HG03060 (cell line): ENCODE results near the gene QTRT2.

ENCODE experiments used
- ATAC-seq: cut with Tn5 transposase; IDR thresholded peaks from one replicate; pipeline ENCODE4 v1.9.1; 2021; ENCODE audit warnings: low read depth, moderate number of reproducible peaks; ENCODE audit not compliant: unreplicated experiment

Gene QTRT2

DNA sequence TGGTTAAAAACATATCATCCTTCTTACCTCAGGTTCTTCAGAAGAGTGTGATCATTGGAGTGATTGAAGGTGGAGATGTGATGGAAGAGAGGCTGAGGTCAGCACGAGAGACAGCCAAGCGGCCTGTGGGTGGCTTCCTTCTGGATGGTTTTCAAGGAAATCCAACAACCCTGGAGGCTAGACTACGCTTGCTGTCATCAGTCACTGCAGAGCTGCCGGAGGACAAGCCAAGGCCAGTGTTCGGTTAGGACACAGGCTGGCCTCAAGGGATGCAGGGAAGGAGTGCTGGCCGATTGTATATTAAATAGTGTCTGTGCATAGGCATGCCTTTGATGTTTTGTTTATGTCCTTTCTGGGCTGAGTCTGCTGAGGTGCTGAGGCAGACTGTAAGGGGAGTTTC lies 20.2 kb downstream of the QTRT2 start:
- ATAC-seq = no peak

DNA sequence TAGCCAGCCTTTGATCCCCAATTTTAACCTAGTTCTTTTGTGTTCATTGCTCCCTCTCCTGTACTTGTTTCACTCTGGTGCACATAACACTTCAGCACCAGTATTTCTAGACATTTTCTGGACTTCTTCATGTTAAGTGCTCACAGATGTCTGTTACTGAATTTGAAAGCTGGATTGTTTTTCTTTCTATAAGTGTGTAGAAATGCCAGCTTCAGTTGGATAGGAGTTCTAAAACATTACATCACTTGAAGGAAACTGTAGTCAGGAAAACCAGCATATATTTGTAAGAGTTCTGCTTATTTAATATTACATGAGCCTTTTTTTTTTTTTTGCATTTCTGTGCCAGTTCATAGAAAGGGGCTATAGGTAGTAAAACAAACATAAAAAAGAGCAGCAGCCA lies 21.6 kb downstream of the QTRT2 start:
- ATAC-seq = no peak

DNA sequence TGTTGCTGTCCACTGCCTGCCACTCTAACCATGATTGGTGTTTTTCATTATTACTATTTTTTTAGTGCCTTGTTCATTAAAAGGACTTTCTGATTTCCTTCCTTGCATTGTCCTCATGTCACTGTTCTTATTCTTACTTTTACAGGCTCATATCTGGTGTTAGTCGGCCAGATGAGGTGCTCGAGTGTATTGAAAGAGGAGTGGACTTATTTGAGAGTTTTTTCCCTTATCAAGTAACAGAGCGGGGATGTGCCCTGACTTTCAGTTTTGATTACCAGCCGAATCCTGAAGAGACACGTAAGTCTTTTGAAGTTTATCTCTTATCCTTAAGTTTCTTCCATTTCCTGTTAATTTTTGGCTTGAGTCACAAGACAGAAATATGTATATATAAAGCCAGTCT lies 23.2 kb downstream of the QTRT2 start:
- no peak for ATAC-seq

DNA sequence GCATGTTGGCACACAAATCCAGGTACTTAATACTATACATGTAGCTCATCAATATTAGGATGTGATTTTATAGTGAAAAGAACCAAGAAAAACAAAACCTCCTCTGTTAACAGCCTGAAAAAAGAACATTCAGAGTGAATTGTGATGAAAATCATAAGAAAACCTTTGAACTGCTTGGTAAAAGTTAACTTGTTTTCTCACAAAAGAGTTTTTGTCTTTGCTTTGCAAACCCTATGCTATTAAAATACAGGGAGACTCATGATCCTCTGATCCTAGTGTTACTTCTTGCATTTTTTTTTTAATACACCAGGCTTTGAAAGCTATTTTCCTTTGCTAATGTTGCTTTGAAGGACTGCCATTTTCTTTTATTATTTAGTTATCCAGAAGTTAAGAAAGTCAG lies 23.7 kb downstream of the QTRT2 start:
- ATAC-seq = no peak

DNA sequence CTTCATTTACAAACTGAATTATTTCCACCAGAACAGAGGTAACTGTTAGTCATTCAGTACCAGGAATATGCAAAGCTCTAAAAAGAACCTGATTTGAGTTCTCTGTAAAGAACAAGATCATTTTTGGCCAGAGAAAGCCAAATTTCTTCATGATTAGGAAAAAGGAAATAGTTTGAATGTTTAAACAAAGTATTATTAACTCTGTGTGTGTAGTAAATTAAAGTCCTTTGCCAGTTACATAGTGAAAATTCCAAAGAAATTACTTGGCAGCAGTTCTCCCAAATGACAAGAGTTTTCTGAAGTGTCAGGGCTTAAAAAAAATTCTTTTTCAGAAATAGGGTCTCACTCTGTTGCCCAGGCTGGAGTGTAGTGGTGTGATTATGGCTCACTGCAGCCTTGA lies 24.5 kb downstream of the QTRT2 start:
- ATAC-seq = no peak

DNA sequence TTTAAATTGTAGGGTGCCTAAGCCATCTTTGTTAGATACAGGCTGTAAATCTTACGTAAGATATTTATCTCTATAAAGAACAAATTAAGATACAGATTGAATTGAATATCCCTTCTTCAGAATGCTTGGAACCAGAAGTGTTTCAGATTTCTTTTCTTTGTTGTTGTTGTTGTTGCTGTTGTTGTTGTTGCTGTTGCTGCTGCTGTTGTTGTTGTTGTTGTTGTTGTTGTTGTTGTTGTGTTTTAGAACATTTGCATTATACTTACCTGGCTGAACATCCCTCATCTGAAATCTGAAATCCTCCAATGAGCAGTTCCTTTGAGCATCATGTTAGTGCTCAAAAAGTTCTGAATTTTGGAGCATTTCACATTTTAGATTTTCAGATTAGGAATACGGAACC lies 26.6 kb downstream of the QTRT2 start:
- no peak for ATAC-seq

DNA sequence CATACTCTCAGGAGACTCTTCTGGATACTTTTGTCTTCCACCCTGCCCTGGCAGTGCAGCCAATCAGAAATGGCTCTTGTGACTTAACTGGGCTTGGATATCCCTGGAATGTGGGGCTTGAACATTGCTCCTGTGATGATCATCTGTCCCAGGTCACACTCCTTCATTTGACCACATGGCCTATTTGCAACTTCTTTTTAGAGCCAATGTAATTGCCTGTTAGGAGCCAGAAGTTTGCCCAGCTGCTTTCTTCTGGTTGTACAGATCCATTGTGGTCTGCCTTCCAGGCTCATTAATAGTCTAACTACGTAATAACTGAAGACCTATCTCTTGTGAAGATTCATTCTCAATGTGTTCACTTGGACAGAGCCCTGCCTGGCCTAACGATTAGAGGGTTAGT lies 29.8 kb downstream of the QTRT2 start:
- no peak for ATAC-seq

DNA sequence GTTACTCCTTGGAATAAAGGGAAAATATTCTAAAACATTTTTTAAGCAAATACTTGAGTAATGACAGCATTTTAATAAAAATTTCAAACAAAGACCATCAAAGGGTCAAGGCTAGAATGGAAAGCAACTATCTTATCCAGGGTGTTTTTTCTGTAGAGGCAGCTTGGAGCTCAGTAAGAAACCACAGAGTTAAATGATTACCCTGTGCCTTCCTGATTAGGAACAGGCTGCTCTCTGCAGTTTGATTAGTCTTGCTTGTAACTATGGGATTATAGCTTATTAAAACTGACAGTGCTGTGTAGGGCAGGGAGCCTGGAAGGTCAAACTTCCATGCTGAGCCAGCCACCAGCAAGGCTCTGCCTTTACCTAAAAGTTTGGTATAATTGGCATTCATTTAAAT lies 33.1 kb downstream of the QTRT2 start:
- ATAC-seq = no peak

DNA sequence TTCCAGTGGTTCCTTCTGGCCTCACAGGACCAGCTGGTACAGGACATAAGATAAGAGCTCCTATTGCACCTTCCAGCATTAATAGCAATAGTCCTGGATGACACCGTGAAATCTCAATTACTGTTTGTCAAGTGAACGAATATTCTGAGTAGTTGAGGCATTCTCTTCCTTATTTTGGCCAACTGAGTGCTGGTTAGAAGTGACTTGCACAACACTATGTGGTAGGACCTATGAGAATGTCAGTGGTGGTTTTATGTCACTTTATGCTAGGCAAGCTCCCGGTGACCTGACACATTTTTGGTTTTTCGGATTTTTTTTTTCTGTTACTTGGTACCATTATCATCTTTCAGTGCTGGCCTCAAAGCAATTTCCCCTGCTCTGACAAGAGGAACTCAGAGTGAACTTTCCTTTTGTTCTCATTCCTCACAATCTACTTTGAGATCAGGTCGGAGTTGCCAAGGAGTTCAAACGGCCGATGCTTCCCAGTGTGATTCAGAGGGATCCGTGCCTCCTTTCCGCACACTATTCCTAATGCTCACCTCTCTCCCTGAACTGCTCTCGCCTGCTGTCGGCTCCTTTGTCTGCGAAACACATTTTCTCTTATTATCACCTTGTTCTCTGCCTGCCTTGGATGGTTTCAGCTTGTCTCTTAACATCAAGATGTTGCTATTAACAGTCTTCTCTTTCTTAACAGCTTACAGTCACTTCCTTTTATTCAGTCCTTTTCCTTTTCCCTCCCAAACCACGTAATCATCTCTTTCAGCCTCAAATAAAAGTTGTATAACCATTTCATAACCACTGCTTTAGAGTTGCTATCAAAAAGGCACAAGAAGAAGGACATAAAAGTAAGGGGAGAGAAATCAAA lies 35.8 kb downstream of the QTRT2 start:
- no peak for ATAC-seq

DNA sequence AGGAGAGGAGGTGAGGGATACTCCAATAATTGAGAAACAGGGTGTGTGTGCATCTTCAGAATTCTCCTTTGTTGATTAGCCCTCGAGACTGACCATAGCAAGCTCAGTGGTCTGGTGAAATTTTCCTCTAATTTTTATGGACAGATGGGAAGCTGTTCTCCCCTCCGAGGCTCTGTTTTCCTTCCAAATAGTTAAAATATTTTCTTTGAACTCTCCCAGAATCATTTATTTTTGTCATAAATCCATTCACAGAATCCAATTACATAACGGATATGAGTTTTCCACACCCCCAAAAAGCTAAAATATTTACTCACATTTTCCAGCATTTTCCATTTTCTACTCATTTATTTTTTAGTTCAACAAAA lies 36.5 kb downstream of the QTRT2 start:
- ATAC-seq = no peak

DNA sequence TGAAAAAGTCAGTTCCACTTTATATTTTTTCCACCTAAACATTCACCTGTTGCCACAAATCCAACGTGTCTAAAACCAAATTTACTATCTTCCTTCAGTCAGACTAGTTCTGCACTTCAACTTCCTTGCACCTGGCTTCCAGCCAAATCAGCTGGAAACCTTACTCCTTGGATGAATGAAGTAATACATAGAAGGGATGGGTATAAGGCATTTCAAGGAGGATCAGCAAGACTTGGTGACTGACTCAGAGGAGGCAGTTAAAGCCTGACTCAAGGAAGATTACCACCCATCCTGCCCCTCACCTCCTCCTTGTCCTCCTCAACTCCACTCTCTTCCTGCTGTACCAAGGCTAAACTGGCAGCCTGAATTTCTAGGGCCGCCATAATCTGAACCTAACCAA lies 37.1 kb downstream of the QTRT2 start:
- ATAC-seq = no peak

DNA sequence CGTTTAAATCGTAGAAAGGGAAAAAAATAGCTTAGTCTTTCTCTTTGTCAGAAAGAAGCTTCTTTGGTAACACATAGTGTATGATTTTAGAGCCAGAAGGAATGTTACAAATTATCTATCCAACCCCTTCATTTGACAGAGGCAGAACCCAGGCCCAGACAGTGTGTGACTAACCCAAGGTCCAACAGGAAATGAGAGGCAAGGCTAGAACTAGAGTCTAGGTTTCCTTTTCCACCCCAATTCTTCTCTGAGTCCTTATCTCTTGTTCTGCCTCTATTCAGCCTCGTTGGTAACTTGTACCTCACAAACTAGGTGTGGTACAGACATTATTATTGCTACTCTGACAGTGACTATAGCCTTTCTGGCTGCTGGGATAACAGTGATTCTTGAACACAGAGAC lies 39.3 kb downstream of the QTRT2 start:
- no peak for ATAC-seq

DNA sequence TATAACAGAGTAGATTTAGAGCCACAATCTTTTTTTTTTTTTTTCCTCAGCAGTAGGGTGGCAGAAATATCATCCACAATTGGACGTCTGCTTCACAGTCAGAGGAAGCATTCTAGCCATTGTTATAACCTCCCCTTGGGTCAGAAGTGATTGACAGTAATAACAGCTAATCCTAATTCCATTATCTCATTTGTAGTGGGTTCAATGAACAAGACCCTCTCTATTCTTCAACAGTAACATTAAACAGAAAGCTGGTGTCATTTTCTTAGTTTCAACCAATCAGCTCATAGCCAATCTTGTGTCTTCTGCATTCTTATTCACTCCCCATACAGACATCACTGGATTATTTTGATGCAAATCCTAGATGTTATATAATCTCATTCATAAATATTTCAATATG lies 44.6 kb downstream of the QTRT2 start:
- ATAC-seq = no peak

DNA sequence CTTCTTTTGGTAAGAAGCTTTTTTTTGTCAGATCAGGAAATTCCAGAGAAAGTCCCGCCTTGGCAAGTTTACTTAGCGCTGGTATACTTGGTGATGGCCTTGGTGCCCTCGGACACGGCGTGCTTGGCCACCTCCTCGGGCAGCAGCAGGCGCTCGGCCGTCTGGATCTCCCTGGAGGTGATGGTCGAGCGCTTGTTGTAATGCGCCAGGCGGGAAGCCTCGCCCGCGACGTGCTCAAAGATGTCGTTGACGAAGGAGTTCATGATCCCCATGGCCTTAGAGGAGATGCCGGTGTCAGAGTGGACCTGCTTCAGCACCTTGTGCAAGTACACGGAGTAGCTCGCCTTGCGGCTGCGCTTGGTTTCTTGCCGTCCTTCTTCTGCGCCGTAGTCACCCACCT lies 46.6 kb downstream of the QTRT2 start:
- ATAC-seq = no peak

DNA sequence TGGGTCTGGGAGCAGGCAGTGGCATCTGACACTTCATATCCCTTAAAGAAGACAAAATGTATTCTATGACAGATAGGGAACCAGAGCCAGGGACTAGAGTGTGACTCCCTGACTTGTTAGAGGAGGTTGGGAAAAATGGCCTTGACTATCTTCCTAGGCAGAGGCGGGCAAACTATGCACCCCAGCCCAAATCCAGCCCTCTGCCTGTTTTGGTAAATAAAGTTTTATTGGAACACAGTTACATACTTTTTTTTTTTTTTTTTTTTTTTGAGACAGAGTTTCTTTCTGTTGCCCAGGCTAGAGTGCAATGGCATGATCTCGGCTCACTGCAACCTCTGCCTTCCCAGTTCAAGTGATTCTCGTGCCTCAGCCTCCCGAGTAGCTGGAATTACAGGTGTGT lies 47.3 kb downstream of the QTRT2 start:
- ATAC-seq = no peak

DNA sequence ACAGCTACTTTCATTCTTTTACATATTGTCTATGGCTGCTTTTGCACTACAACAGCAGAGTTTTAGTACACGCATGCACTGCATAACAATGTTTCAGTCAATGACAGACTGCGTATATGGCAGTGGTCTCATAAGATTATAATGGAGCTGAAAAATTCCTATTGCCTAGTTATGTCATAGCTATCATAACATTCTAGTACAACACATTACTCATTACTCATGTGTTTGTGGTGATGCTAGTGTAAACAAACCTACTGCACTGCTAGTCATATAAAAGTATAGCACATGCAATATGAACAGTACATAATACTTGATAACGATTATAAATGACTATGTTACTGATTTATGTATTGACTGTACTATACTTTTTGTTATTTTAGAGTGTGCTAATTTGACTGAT lies 47.9 kb downstream of the QTRT2 start:
- ATAC-seq = no peak

DNA sequence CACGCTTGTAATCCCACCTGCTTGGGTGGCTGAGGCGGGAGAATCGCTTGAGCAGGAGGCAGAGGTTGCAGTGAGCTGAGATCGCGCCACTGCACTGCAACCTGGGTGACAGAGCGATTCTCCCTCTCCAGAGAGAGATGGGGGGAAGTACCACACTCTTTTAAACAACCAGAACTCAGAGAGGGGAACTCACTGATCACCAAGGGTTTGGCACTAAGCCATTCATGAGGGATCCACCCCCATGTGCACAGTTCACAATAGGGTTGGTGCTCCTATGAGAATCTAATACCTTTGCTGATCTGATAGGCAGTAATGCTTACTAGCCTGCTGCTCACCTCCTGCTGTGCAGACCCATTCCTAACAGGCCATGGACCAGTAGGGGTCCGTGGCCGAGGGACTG lies 51.6 kb downstream of the QTRT2 start:
- no peak for ATAC-seq

DNA sequence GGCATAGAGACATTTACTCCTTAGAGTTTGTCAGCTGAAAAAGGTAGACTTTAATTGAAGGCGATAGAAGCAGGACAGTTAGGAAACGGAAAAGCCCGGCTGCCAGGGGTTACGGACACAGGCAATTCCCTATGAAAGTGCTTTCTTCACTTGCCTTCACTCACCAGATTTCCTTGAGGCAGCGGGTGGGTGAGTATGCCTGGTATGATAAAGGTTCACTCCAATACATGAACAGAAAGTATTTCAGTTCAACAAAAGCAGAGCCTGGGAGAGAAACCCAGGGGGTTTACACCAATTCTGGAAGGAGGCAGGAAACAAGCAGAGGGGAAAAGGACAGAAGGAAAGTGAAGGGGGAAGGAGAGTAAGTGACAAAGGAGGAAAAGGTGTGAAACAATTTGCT lies 53.9 kb downstream of the QTRT2 start:
- ATAC-seq = no peak

DNA sequence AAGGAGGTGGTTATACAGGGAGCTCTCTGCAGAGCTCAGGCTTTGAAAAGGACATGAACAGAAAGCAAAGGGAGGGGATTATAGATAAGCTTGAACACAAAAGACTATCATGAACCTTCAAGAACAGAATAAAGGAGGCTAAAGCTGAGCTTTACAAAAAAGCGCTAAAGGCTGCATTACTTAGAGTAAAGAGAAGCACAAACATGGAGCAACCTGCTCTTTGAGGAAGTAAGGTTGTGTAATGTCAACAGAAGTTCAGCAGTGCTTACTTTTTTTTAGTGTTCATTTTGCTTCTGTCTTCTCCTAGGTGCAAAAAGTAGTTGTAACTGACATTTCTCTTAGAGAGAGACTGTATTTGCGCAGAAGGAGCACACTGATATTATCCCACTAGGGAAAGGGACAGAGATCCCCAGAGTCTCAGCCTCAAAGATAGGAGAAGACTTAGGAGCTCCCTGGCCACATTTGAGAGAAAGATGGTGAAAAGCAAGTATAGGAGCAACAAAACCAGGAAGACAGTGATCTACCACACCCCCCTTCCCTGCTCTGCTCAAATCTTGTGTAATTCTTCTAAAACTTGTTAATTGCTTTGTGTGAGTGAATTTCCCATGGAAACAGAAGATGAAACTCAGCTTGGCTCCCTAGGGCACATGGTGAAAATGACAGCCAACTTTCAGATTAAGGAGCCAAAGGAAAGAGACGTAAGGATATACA lies 54.7 kb downstream of the QTRT2 start:
- no peak for ATAC-seq

DNA sequence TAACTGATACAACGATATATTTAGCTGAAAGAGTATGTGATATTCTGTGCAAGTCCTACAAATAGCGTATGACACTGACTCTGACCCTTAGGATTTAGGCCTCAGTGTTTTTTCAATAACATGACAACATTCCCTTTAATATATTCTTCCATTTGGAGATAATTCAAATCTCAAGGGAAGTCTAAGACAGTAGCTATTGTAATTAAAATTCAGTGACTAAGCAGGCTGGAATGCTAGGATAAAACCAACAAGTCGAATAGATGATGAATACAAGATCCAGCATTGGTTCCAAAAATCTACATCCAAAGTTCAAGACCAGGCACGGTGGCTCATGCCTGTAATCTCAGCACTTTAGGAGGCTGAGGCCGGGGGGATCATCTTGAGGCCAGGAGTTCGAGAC lies 56.2 kb downstream of the QTRT2 start:
- no peak for ATAC-seq

DNA sequence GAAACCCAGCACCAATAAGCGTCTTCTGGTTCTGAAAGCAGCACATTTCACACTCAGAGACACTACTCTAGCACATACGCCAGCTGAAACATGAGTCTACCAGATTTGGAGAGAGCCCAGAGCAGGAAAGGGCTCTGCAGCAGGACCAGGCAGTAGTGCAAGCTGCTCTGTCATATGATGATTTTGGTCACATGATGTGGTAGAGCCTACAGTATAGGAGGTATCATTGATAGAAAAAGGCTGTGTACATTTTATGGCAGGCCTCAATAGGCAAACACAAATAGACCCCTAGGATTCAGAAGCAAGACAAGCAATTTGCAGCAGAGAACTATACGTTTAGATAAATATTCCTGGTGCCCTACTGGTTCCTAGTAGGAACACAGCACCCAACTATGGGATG lies 58.2 kb downstream of the QTRT2 start:
- ATAC-seq = no peak

DNA sequence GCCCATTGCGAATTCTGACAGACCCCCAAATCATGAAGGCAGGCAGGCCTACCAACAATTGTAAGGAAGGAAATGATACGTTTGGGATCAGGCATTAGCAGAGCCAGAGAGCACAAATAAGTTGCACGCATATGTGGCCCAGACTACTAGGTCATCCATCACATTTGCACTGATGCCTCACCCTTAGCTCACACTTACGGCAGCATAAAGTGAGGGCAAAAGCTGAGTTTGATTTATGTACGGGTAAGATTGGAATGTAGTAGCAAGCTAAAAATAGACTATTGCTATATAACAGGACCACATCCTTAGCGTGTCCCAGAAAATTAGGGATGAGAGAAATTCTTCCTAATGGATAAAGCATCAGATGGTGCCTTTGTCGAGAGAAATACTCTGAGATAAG lies 58.6 kb downstream of the QTRT2 start:
- no peak for ATAC-seq
